Tibial nerve (tissue), 4 donors: ENCODE measurements around the gene TCAP. TPM values are rescaled to one million over a fixed set of nuclear protein-coding genes. Genes with fewer than 3 reads are reported as not detected.

ENCODE experiments used
- DNase-seq, 2 donors: peaks; one replicate each; pipeline ENCODE4 v3.0.0-alpha.2; 2019; ENCODE audit warnings: low spot score in 2 of 2
- H3K27ac ChIP-seq, 4 donors: fragments of 200-600 bp; sonication (generic) in 3 of 4; one replicate each; pipeline ENCODE4 v1.5.1; 2017 to 2019; ENCODE audit warnings: mild to moderate bottlenecking in 1 of 4
- H3K27me3 ChIP-seq, 2 donors: fragments of 200-600 bp; sonication (generic) in 1 of 2; one replicate each; pipeline versions ENCODE4 v1.5.1 to v1.6.0; 2017 to 2019
- H3K36me3 ChIP-seq, 3 donors: fragments of 200-600 bp; sonication (generic); one replicate each; pipeline ENCODE4 v1.5.1; 2018 to 2019
- H3K4me1 ChIP-seq, 4 donors: fragments of 200-600 bp; sonication (generic) in 3 of 4; one replicate each; pipeline ENCODE4 v1.5.1; 2017 to 2019
- H3K4me3 ChIP-seq, 4 donors: fragments of 200-600 bp; sonication (generic) in 3 of 4; one replicate each; pipeline ENCODE4 v1.5.1; 2017 to 2019; ENCODE audit warnings: mild to moderate bottlenecking in 1 of 4, moderate library complexity in 1 of 4
- H3K9me3 ChIP-seq, 4 donors: fragments of 200-600 bp; sonication (generic) in 3 of 4; one replicate each; pipeline ENCODE4 v1.5.1; 2017 to 2019
- CTCF ChIP-seq, 5 experiments: fragments of 200-600 bp in 3 of 5; fragments of 450-650 bp in 2 of 5; sonication (generic) in 3 of 5; IDR thresholded peaks; one replicate each; pipeline ENCODE4 v1.5.1; 2016 to 2019; ENCODE audit warnings: antibody characterized with exemption in 5 of 5, mild to moderate bottlenecking in 3 of 5, moderate library complexity in 2 of 5
- EP300 ChIP-seq, 2 donors: sonication (generic); formaldehyde crosslinking; IDR thresholded peaks; one replicate each; pipeline ENCODE4 v1.6.1; 2017; ENCODE audit warnings: antibody characterized with exemption in 2 of 2, mild to moderate bottlenecking in 1 of 2
- POLR2A ChIP-seq, 2 donors: fragments of 450-650 bp; IDR thresholded peaks; one replicate each; pipeline ENCODE4 v1.6.1; 2017; ENCODE audit warnings: antibody characterized with exemption in 2 of 2, mild to moderate bottlenecking in 2 of 2, moderate library complexity in 2 of 2
- WGBS, 2 donors: methylation state at CpG; one replicate each; pipeline ENCODE4 v1.1.5; 2018; 5-methylcytosine and 5-hydroxymethylcytosine counted together
- total RNA-seq, 4 donors: library from RNA; depleted of rRNA; stranded (reverse); fragments of >200 nt; gene quantifications; one replicate each; pipeline ENCODE4 v1.1.0, GENCODE V29; 2016

The TCAP gene
- total RNA-seq, 4 donors from 2014 or later, result 0.30 to 5.5 (median 0.61) TPM

DNA sequence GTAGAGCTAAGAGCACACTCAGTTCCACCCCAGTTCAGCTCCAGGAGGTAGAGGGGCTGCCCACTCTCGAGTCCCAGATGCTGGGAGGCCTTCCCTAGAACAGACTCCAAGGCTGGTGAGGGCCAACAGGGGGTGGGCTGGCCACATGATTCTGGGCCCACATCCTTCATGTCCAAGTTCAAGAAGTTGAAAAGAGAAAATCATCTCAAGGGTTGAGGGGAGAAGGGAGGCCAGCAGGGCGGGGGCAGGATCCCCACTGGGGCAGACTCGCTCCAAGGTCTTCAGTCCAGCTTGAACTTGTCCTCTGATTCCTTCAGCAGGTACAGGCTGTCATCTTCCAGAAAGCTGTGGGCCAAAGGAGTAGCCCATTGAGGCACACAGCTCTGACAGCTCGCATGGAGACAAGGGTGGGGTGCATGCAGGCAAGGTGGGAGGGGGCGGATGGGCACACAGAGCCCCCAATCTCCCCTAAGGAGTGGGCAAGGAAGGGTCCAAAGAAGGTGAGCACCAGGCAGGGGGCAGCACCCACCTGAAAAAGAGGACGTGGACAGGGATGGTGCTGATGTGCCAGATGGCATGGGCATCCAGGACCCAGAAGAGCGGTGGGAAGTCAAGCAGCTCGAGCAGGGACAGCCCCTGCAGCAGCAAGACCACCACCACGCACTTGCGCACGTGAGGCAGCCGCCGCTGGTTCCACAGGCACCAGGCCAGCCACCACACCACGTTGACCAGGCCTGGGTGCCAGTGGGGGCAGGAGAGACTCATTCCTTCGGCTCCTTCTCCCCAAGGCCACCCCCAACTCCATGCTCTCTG lies 7.6 kb downstream of the TCAP start:
- Histone ChIP-seq H3K27ac (no peak overlapping the region), H3K4me1 (peaks cover 0 to 51% (median 26%) of the 10 kb centered on the region in 4 donors), H3K9me3 (no peaks in the 10 kb centered on the region), H3K27me3 (peaks cover 0 to 37% of the 10 kb centered on the region in 2 donors), H3K36me3 (no peaks in the 10 kb centered on the region), H3K4me3 (no peak overlapping the region)
- TF ChIP-seq POLR2A (IDR thresholded peaks at IDR 0.05) (no peak), CTCF (IDR thresholded peaks at IDR 0.05) (peak in 1 of 5 experiments; percentile 6)
- WGBS, 2 donors, result 74 to 78% methylated on average over 15 of the region's 15 CpGs
- DNase-seq, result no peak

GRCh38 chr17:39673335-39674081 lies 8.4 kb downstream of the TCAP start:
- WGBS, 2 donors, result 80 to 81% methylated on average over 11 to 13 of the region's 13 CpGs
- no peak overlapping the region for H3K4me3 ChIP-seq
- H3K27me3 ChIP-seq, result peaks cover 0 to 31% of the 10 kb centered on the region in 2 donors
- no peaks in the 10 kb centered on the region for H3K36me3 ChIP-seq
- H3K27ac ChIP-seq, result no peak overlapping the region
- DNase-seq, result no peak
- no peaks in the 10 kb centered on the region for H3K9me3 ChIP-seq
- TF ChIP-seq EP300 (IDR thresholded peaks at IDR 0.05) (no peak), CTCF (IDR thresholded peaks at IDR 0.05) (no peak), POLR2A (IDR thresholded peaks at IDR 0.05) (no peak)
- peaks cover 0 to 51% (median 26%) of the 10 kb centered on the region in 4 donors for H3K4me1 ChIP-seq

DNA sequence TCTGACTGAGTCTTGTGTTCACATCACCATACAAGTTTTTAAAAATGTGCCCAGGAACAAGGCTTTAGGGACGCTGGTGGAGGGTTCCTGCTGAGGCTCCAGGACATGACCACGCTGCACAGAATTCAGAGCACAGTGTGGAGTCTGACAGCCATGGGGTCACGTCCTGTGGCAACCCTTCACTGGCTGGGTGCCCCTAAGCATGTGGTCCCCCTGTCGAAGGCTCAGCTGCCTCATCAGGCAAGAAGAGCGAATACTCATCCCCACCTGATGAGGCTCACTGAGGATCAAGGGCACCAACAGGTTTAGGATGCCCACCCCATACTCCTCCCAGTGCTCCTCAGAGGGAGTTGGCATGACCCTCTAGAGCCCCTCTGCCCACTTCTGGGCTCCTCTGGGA lies 9.0 kb downstream of the TCAP start:
- Histone ChIP-seq H3K27me3 (peaks cover 0 to 24% of the 10 kb centered on the region in 2 donors), H3K4me3 (no peak overlapping the region), H3K36me3 (no peaks in the 10 kb centered on the region), H3K27ac (peak overlapping the region in 1 of 4 donors; percentile 78), H3K9me3 (no peaks in the 10 kb centered on the region), H3K4me1 (peaks cover 0 to 45% (median 26%) of the 10 kb centered on the region in 4 donors)
- DNase-seq, result no peak
- WGBS, 2 donors, result 82 to 85% methylated on average over 5 of the region's 5 CpGs
- TF ChIP-seq POLR2A (IDR thresholded peaks at IDR 0.05), result no peak
- TF ChIP-seq EP300 (IDR thresholded peaks at IDR 0.05), result no peak
- no peak for TF ChIP-seq CTCF (IDR thresholded peaks at IDR 0.05)

- Histone ChIP-seq H3K4me1 (peaks cover 0 to 47% (median 27%) of the 10 kb centered on the region in 4 donors), H3K27me3 (peaks cover 0 to 17% of the 10 kb centered on the region in 2 donors), H3K9me3 (no peaks in the 10 kb centered on the region), H3K36me3 (peaks cover 0 to 3% (median 0%) of the 10 kb centered on the region in 3 donors), H3K4me3 (no peak overlapping the region), H3K27ac (peak overlapping the region in 3 of 4 donors; percentile 52 to 78 (median 67))
- TF ChIP-seq EP300 (IDR thresholded peaks at IDR 0.05) (no peak), CTCF (IDR thresholded peaks at IDR 0.05) (no peak), POLR2A (IDR thresholded peaks at IDR 0.05) (no peak)
- no peak for DNase-seq
- 39 to 55% methylated on average over 7 of the region's 11 CpGs for WGBS, 2 donors
Measured at GRCh38 chr17:39674702-39675389, 9.7 kb downstream of the TCAP start.
